HepG2 (cell line): ENCODE data around the gene NPR3.

Experiments used
- CTCF ChIP-seq: sonication (generic); formaldehyde crosslinking; IDR thresholded peaks from 2 replicates; pipeline ENCODE4 v1.5.0; 2020; ENCODE audit warnings: mild to moderate bottlenecking, missing genetic modification reagents, moderate library complexity
- E2F1 ChIP-seq: sonication (generic); formaldehyde crosslinking; IDR thresholded peaks from 2 replicates; pipeline ENCODE4 v1.5.0; 2020; ENCODE audit warnings: missing genetic modification reagents
- NFYB ChIP-seq: sonication (generic); formaldehyde crosslinking; IDR thresholded peaks from 2 replicates; pipeline ENCODE4 v1.4.0; 2020; ENCODE audit warnings: missing genetic modification reagents

- TF ChIP-seq E2F1 (CRISPR knock-in tag) (no peak), CTCF (CRISPR knock-in tag) (no peak), NFYB (CRISPR knock-in tag) (no peak)
Measured at GRCh38 chr5:32814141-32814540, 103.0 kb downstream of the NPR3 start.
